SK-N-DZ (cell line): ENCODE measurements around the gene PGAP3.

ENCODE experiments used
- DNase-seq: peaks from one replicate; pipeline ENCODE4 v3.0.0-alpha.2; 2015; ENCODE audit warnings: low spot score

PGAP3 gene

DNA sequence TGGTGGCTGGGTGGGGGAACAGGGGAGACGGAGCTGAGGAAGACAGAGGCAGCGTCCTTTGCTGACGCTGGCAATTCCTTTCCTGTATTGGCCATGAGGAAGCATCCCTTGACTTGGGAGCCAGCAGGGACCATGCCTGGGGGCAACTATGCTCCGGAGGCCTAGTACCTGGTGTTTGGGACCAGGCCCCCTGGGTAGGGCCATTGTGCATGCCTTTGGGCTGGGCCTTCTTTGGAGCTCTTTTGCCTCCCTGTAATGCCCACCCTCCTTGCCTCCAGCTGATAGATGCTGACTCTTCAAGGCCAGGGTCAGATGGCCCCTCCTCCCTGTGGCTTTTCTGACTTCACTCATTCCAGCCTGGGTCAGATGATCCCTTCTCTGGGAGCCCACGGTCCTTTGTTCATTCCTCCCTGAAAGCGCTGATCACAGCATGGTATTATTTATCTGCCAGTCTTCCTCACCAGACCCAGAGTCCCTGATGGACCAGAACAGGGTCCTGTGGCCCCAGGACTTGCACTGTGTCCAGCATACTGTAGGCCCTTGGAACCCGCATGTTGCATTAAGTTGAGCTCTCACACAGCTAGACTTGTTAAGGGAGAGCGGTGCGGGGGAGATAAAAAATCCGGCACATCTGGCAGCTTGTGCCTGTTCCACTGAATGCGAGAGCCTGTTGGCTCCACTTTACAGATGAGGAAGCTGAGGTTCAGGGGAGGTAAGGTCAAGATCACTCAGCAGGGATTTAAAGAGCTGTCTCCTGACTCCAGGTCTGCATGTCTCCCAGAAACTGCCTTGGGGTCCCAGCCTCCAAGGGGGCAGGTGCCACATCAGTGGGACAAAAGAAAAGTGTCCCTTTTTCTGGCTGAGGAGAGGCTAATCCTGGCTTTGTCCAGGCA, 48.0 kb downstream of the PGAP3 start:
- DNase-seq, result no peak

GRCh38 chr17:39639043-39639442, 48.8 kb downstream of the PGAP3 start:
- no peak for DNase-seq

DNA sequence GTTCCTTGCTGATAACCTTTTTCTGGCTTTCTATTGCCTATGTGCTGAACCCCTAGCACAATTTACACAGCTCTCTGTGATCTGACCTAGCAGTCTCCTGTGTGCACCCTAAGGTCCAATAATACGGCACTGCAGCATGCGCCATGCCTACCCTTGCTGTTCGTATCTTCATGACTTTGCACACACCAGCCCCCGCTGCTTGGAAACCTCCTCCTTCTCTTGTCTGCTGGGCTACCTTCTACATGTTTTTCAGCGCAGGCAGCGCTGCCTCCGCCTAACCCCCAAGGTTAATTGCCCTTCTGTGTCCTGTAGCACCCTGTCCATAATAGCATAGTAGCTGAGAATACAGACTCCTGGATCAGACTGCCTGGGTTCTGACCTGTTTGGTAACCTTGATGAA, 49.5 kb downstream of the PGAP3 start:
- DNase-seq, result no peak

- peak; percentile 86 for DNase-seq
Measured at GRCh38 chr17:39636927-39637736, 50.7 kb downstream of the PGAP3 start, which contains the start of gene STARD3. Gene STARD3 (plus strand): TSS chr17:39637144. CDS start chr17:39653532, 16,388 bp downstream.

DNA sequence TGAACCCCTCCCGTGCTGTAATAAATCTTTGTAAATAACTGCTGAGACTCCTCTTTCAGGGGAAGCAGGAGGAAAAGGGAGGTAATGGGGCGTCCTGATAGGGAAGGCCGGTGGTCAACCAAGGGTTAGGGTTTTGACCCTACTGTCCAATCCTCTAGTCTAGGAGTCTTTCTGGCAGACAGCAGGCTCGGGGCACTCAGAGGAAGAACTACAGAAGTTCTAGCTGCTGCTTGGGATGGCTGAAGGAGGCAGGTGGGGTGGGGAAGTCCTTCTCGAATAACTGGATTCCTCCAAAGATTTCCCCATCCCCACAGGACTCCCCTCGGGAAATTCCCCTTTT, 51.3 kb downstream of the PGAP3 start:
- DNase-seq, result no peak

DNA sequence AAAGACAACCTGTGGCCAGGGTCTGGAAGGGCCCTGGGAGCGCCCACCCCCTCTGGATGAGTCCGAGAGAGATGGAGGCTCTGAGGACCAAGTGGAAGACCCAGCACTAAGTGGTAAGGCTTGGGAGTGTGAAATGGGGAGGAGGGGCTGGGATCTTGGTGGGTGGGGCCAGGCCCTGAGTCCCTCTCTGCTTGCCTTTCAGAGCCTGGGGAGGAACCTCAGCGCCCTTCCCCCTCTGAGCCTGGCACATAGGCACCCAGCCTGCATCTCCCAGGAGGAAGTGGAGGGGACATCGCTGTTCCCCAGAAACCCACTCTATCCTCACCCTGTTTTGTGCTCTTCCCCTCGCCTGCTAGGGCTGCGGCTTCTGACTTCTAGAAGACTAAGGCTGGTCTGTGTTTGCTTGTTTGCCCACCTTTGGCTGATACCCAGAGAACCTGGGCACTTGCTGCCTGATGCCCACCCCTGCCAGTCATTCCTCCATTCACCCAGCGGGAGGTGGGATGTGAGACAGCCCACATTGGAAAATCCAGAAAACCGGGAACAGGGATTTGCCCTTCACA, 52.2 kb downstream of the PGAP3 start:
- no peak for DNase-seq

GRCh38 chr17:39634384-39634871, 53.4 kb downstream of the PGAP3 start:
- peak; percentile 50 for DNase-seq

GRCh38 chr17:39633570-39634183, 54.2 kb downstream of the PGAP3 start:
- no peak for DNase-seq

DNA sequence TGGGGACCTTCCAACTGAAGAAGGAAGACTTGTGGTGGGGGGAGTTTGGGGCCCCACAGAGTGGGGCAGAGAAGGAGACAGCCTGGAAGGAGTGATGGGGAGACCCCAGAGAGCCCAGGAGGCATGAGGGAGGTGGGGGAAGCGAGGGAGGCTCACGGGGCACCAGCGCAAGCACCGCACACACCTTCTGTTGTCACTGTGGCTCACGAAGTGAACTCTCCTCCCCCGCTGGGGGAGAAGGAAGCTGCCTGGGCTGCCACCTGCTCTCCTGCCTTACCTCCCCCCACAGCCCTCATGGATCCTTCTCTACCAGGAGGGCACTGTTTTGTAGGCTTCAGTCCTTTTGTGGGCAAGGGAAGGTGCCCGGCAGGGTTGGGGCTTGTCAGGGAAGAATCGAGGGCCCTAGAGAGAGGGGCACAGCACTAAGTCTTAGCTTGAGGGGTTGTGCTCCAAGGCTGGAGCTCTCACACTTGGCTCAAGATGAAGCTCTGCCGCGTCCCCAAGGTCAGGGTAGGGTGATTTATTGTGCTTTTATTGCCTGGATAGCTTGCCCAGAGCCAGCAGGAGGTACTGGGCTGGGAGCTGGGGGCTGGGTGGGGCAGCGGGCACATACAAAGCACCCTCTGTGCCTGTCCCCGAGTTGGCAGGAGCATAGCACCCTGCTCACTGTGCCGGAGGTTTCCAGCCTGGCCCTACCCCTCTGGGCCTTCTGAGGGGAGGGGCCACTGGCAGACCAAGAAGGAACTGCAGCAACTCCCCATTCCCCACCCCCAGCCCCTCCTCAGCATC, 55.5 kb downstream of the PGAP3 start:
- DNase-seq, result no peak

- DNase-seq, result no peak
Measured at GRCh38 chr17:39631403-39631802, 56.5 kb downstream of the PGAP3 start.

DNA sequence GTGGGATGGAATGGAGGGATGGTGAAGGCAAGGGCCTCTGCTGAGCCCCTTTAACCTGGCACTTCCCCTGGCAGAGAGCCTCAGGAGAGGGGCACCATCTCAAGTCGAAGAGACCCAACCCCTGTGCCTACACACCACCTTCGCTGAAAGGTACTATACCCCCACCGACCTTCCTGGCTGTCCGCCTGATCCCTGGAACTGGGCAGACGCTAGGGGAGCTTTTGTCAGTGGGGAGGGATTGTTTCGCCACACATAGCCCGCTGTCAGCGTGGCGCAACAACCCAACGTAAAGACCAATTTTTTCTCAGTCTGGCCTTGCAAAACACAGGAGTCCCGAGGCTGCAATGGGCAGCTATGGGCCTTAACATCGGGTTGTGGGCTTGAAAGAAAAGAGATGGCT, 58.0 kb downstream of the PGAP3 start:
- no peak for DNase-seq

GRCh38 chr17:39629494-39629880, 58.4 kb downstream of the PGAP3 start:
- DNase-seq, result no peak

DNA sequence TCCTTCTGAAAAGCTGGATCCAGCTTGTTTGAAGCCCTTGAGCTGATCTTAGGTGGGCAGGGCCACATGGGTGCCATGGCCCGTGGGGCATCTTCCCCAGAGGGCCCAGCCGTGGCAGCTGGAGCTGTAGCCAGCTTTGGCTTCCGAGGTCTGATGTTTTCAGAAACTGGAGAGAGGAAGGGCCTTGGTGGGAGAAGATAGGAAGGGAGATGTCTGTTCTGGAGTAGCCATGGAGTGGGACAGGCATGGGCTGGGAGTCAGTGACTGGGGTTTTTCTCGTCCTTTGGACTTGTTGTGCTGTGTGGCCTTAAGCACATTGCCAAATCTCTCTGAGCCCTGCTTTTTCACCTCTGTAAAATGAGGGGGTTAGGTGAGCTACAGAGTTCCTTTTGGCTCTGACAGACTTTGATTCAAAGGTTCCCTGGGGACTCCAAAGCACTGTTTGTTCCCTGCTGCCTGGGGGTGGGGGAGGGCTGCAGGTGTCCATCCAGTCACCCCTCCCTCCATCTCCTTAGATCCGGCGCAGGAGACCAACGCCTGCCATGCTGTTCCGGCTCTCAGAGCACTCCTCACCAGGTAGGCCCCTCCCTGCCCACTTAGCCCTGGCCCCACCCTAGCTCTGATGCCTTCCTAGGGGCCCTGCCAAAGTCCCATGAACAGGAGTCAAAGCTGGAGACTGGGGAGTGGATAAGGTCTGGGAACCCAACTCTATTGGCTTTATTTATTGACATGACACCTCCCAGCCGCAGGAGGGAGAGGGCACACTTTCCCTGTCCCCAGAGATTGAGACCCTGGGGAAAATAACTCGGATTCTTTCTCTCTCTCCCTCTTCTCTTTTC, 59.0 kb downstream of the PGAP3 start:
- no peak for DNase-seq

GRCh38 chr17:39627712-39628516, 59.9 kb downstream of the PGAP3 start:
- DNase-seq, result no peak

DNA sequence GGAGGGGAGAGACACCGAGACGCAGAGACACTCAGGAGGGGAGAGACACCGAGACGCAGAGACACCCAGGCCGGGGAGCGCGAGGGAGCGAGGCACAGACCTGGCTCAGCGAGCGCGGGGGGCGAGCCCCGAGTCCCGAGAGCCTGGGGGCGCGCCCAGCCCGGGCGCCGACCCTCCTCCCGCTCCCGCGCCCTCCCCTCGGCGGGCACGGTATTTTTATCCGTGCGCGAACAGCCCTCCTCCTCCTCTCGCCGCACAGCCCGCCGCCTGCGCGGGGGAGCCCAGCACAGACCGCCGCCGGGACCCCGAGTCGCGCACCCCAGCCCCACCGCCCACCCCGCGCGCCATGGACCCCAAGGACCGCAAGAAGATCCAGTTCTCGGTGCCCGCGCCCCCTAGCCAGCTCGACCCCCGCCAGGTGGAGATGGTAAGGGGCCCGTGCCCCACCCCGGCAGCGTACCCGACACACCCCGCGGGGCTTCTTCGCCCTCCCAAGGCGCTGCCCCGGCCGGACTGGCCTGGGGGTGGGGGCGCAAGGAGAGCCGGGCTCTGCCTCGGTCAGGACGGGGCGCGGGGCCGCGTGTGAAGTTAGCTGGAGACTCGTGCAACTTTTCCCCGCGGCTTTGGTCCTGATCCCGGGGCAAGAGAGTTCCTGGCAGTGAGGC, 60.7 kb downstream of the PGAP3 start:
- DNase-seq, result no peak

DNA sequence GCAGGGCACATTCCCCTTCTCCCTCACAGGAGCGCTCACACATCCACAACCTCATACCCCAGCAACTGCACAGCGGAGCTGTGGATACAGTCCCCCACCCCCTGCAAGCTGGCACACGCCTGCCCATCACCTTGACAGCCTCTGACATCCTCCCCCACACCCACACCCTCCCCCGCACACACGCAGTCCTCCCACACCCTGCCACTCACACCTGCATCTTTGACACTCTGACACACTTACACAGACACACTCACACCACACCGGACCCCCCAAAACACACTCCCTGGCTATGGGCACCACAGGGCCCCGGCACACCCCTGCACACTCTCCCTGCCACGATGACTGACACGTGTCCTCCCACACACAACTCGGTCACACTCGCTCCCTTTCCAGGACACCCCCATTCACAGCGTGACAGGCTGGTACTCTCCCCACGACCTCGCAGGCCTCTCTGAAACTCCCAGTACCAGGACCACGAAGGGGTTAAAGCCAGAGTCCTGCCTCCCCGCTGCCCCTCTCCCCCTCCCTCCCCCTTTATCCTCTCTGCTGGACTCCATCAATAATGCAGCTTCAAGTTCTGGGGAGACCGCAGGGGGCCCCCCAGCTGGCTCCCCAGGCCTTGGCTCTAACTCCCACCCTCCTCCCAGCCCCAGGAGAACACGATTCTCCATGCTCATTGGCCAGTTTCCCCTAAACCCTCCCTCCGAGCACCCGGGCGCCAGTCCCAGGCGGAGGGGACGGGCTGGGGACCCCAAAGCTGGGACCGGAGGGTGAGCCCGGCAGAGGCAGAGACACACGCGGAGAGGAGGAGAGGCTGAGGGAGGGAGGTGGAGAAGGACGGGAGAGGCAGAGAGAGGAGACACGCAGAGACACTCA, 61.4 kb downstream of the PGAP3 start, which contains the start of gene PPP1R1B:
Gene PPP1R1B, plus strand, starts transcription at position 782 of the 876 bp plus-strand sequence. CDS start 441 bp downstream, outside the sequence.
- no peak for DNase-seq

GRCh38 chr17:39625198-39625785, 62.6 kb downstream of the PGAP3 start:
- no peak for DNase-seq
